GM19324 (cell line): ENCODE data around the gene BYSL.

ENCODE experiments used
- ATAC-seq: cut with Tn5 transposase; IDR thresholded peaks from one replicate; pipeline ENCODE4 v1.9.1; 2021; ENCODE audit warnings: mild to moderate bottlenecking, moderate library complexity; ENCODE audit not compliant: unreplicated experiment, low FRiP score

The BYSL gene

GRCh38 chr6:41914869-41915530, 6.3 kb upstream of the BYSL start:
- no peak for ATAC-seq

GRCh38 chr6:41917528-41917927, 3.8 kb upstream of the BYSL start:
- no peak for ATAC-seq

- ATAC-seq, result no peak
Measured at GRCh38 chr6:41921712-41921998, 356 bp downstream of the BYSL start.

- ATAC-seq, result no peak
Measured at GRCh38 chr6:41922154-41922553, 855 bp downstream of the BYSL start.

- no peak for ATAC-seq
Measured at GRCh38 chr6:41927253-41927652, 6.0 kb downstream of the BYSL start.

- ATAC-seq, result no peak
Measured at GRCh38 chr6:41929924-41930323, 8.6 kb downstream of the BYSL start.

- ATAC-seq, result no peak
Measured at GRCh38 chr6:41931792-41932191, 10.5 kb downstream of the BYSL start.

- ATAC-seq, result no peak
Measured at GRCh38 chr6:41932378-41932777, 11.1 kb downstream of the BYSL start.

- ATAC-seq, result no peak
Measured at GRCh38 chr6:41934278-41935192, 13.2 kb downstream of the BYSL start.

GRCh38 chr6:41935193-41935574, 13.9 kb downstream of the BYSL start:
- no peak for ATAC-seq

GRCh38 chr6:41935685-41936072, 14.4 kb downstream of the BYSL start:
- no peak for ATAC-seq

- ATAC-seq, result no peak
Measured at GRCh38 chr6:41936073-41936837, 15.0 kb downstream of the BYSL start.

- ATAC-seq, result no peak
Measured at GRCh38 chr6:41937472-41937860, 16.2 kb downstream of the BYSL start.

- ATAC-seq, result no peak
Measured at GRCh38 chr6:41937861-41938574, 16.7 kb downstream of the BYSL start.

GRCh38 chr6:41938590-41939175, 17.4 kb downstream of the BYSL start:
- no peak for ATAC-seq

- ATAC-seq, result no peak
Measured at GRCh38 chr6:41939176-41939847, 18.0 kb downstream of the BYSL start.

- ATAC-seq, result no peak
Measured at GRCh38 chr6:41939848-41940758, 18.8 kb downstream of the BYSL start.

- no peak for ATAC-seq
Measured at GRCh38 chr6:41940759-41941279, 19.5 kb downstream of the BYSL start.
